ENCODE measurements around the gene LDLR. TPM values are rescaled to one million over a fixed set of nuclear protein-coding genes. Genes with fewer than 3 reads are reported as not detected.
"Not testable (repeated sequence)": the region's sequence is repeated elsewhere in the genome, so short reads cannot be mapped to it uniquely, and the experiment has no call there.

Gene LDLR
- total and polyA plus RNA-seq, 2 donors (not counting 1 experiment from before 2014, with no cell fraction given), result 1.8 to 4.8 TPM

DNA sequence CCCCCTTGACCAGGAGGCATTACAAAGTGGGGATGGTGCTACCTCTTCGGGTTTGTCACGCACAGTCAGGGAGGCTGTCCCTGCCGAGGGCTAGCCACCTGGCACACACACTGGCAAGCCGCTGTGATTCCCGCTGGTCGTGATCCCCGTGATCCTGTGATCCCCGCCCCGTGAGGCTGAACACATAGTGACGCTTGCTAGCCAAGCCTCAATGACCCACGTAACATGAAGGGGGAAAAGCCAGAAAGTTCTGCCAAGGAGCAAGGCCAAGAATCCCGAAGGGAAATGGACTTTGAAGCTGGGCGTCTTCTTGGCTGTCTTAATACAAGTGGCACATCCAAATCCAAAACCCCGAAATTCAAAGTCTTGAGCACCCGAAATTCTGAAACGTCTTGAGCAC, 13.7 kb downstream of the LDLR start:
- intact Hi-C loops (cut with micrococcal nuclease), result no loop called here
- no peak for TF ChIP-seq EZH2 (IDR thresholded peaks at IDR 0.05; ENCODE audit: borderline replicate concordance, insufficient read depth, low read depth, low read length, poor library complexity, severe bottlenecking)
- TF ChIP-seq, protein P1, sequence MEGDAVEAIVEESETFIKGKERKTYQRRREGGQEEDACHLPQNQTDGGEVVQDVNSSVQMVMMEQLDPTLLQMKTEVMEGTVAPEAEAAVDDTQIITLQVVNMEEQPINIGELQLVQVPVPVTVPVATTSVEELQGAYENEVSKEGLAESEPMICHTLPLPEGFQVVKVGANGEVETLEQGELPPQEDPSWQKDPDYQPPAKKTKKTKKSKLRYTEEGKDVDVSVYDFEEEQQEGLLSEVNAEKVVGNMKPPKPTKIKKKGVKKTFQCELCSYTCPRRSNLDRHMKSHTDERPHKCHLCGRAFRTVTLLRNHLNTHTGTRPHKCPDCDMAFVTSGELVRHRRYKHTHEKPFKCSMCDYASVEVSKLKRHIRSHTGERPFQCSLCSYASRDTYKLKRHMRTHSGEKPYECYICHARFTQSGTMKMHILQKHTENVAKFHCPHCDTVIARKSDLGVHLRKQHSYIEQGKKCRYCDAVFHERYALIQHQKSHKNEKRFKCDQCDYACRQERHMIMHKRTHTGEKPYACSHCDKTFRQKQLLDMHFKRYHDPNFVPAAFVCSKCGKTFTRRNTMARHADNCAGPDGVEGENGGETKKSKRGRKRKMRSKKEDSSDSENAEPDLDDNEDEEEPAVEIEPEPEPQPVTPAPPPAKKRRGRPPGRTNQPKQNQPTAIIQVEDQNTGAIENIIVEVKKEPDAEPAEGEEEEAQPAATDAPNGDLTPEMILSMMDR (IDR thresholded peaks at IDR 0.05), result no peak
- H3K27me3 ChIP-seq (replicated peaks in 1 of 4; ENCODE audit: control extremely low read depth in 1 of 4, control insufficient read depth in 3 of 4, insufficient read depth in 4 of 4, low read length in 3 of 4), result peaks cover 0 to 5% (median 0%) of the 10 kb centered on the region in 4 experiments
- H3K79me2 ChIP-seq (ENCODE audit: control insufficient read depth, insufficient read depth, low read length), result peaks cover 3% of the 10 kb centered on the region
- WGBS (ENCODE audit: insufficient coverage), result 96% methylated on average over 15 of the region's 16 CpGs
- CTCF ChIA-PET, result no interaction called here
- ATAC-seq (ENCODE audit: low read depth), result no peak
- H3K4me3 ChIP-seq (ENCODE audit: control extremely low read depth in 1 of 5, extremely low read depth in 1 of 5, insufficient read depth in 1 of 5, low read depth in 2 of 5, low read length in 4 of 5), result no peak overlapping the region
- H3K4me1 ChIP-seq (ENCODE audit: control insufficient read depth in 2 of 2, insufficient read depth in 2 of 2, low read length in 2 of 2), result no peaks in the 10 kb centered on the region
- no peak for DNase-seq
- no peak overlapping the region for H2AFZ ChIP-seq (ENCODE audit: insufficient read depth, low read depth, low read length, poor library complexity, severe bottlenecking)
- H3K27ac Mint-ChIP-seq, result no peak overlapping the region
- no peak overlapping the region for H3K4me3 Mint-ChIP-seq
- peaks cover 7% of the 10 kb centered on the region for H3K27me3 Mint-ChIP-seq
- H3K9ac ChIP-seq (ENCODE audit: low read length), result no peak overlapping the region
- H3K36me3 ChIP-seq (replicated peaks in 1 of 2; ENCODE audit: control extremely low read depth in 1 of 2, control insufficient read depth in 1 of 2, extremely low read depth in 1 of 2, insufficient read depth in 2 of 2, low read length in 1 of 2), result peaks cover 0 to 4% of the 10 kb centered on the region in 2 experiments
- no peak overlapping the region for H3K4me2 ChIP-seq (replicated peaks; ENCODE audit: low read depth, low read length, poor library complexity, severe bottlenecking)
- peaks cover 0 to 28% (median 10%) of the 10 kb centered on the region in 3 donors for H3K9me3 ChIP-seq (ENCODE audit: control extremely low read depth in 1 of 3, control insufficient read depth in 2 of 3, insufficient read depth in 1 of 3, low read length in 2 of 3)
- peaks cover 2% of the 10 kb centered on the region for H3K9me3 Mint-ChIP-seq (ENCODE audit: insufficient read depth)
- H4K20me1 ChIP-seq (ENCODE audit: control insufficient read depth, insufficient read depth, low read length, poor library complexity, severe bottlenecking), result no peaks in the 10 kb centered on the region
- POLR2A ChIA-PET, result no interaction called here
- no peaks in the 10 kb centered on the region for H3K4me1 Mint-ChIP-seq
- no peak overlapping the region for H3K27ac ChIP-seq (ENCODE audit: low read length in 2 of 2)

DNA sequence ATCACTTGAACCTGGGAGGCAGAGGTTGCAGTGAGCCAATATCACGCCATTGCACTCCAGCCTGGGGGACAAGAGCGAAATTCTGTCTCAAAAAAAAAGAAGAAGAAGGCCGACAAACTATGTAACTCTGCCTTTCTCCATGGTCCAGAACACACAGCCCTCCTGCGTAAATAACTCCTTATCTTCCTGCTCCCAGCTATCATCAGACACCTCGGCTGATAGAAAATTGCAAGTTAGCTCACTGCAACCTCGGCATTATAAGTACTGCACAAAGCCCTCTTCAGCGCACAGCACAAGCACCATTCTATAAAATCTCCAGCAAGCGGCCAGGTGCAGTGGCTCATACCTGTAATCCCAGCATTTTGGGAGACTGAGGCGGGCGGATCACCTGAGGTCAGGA, 14.4 kb downstream of the LDLR start:
- peaks cover 0 to 21% (median 7%) of the 10 kb centered on the region in 3 donors for H3K9me3 ChIP-seq (ENCODE audit: control extremely low read depth in 1 of 3, control insufficient read depth in 2 of 3, insufficient read depth in 1 of 3, low read length in 2 of 3)
- H3K36me3 ChIP-seq (replicated peaks in 1 of 2; ENCODE audit: control extremely low read depth in 1 of 2, control insufficient read depth in 1 of 2, extremely low read depth in 1 of 2, insufficient read depth in 2 of 2, low read length in 1 of 2); H3K27me3 ChIP-seq (replicated peaks in 1 of 4; ENCODE audit: control extremely low read depth in 1 of 4, control insufficient read depth in 3 of 4, insufficient read depth in 4 of 4, low read length in 3 of 4); H3K4me3 Mint-ChIP-seq; intact Hi-C loops (cut with micrococcal nuclease); H3K4me1 Mint-ChIP-seq; ATAC-seq (ENCODE audit: low read depth); H4K20me1 ChIP-seq (ENCODE audit: control insufficient read depth, insufficient read depth, low read length, poor library complexity, severe bottlenecking); H3K27me3 Mint-ChIP-seq; H3K9ac ChIP-seq (ENCODE audit: low read length); H3K27ac ChIP-seq (ENCODE audit: low read length in 2 of 2); H3K4me2 ChIP-seq (replicated peaks; ENCODE audit: low read depth, low read length, poor library complexity, severe bottlenecking); POLR2A ChIA-PET; H3K9me3 Mint-ChIP-seq (ENCODE audit: insufficient read depth); H3K4me1 ChIP-seq (ENCODE audit: control insufficient read depth in 2 of 2, insufficient read depth in 2 of 2, low read length in 2 of 2); DNase-seq; H3K4me3 ChIP-seq (ENCODE audit: control extremely low read depth in 1 of 5, extremely low read depth in 1 of 5, insufficient read depth in 1 of 5, low read depth in 2 of 5, low read length in 4 of 5); H2AFZ ChIP-seq (ENCODE audit: insufficient read depth, low read depth, low read length, poor library complexity, severe bottlenecking); H3K79me2 ChIP-seq (ENCODE audit: control insufficient read depth, insufficient read depth, low read length): not testable (repeated sequence)
- H3K27ac Mint-ChIP-seq, result peak overlapping the region; percentile 2
- CTCF ChIA-PET, result interaction anchor here (0.7 to 1.2 kb wide), 2 partner anchors 23 to 105 kb away, joined by 3 read pairs; no protein-coding TSS in a partner anchor
- 98% methylated on average over 8 of the region's 10 CpGs for WGBS (ENCODE audit: insufficient coverage)
